Lower leg skin (tissue), 3 donors: Measurements from ENCODE around the gene LOXHD1.

Experiments used
- POLR2A ChIP-seq, 2 donors: fragments of 450-650 bp; IDR thresholded peaks; one replicate each; pipeline ENCODE4 v1.6.1; 2016 to 2017; ENCODE audit warnings: antibody characterized with exemption in 2 of 2, mild to moderate bottlenecking in 1 of 2, moderate library complexity in 1 of 2
- TF ChIP-seq, protein P1 (sequence below), 3 donors: fragments of 450-650 bp; IDR thresholded peaks; one replicate each; pipeline ENCODE4 v1.5.1; 2016; ENCODE audit warnings: antibody characterized with exemption in 3 of 3, mild to moderate bottlenecking in 3 of 3, moderate library complexity in 2 of 3

DNA sequence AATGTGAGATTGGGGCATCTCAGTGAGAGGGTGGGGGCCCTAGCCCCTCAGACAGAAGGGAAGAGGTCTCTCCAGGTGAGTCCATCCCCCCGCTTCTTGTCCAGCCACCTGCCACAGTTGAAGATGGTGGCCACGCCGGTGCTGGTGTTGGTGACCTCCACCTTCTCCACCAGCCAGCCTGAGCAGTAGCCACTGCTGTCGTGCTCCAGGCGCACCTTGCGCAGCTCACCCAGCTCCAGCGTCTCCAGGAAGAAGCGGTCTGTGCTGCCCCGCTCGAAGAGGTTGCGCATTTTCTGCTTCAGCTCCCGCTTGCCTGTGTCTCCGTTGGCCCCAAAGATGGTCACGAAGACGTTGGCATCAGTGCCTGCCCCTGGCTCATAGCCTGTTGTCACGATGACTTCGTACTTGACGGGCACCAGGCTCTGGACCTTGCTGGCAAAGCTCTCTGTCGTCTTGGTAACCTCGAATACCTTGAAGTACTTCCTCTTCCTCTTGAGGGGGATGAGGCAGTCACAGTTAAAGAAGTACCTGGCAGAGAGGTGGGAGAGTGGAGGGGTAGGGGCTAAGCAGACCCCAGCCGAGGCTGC, 179.5 kb downstream of the LOXHD1 start:
- TF ChIP-seq, protein P1, sequence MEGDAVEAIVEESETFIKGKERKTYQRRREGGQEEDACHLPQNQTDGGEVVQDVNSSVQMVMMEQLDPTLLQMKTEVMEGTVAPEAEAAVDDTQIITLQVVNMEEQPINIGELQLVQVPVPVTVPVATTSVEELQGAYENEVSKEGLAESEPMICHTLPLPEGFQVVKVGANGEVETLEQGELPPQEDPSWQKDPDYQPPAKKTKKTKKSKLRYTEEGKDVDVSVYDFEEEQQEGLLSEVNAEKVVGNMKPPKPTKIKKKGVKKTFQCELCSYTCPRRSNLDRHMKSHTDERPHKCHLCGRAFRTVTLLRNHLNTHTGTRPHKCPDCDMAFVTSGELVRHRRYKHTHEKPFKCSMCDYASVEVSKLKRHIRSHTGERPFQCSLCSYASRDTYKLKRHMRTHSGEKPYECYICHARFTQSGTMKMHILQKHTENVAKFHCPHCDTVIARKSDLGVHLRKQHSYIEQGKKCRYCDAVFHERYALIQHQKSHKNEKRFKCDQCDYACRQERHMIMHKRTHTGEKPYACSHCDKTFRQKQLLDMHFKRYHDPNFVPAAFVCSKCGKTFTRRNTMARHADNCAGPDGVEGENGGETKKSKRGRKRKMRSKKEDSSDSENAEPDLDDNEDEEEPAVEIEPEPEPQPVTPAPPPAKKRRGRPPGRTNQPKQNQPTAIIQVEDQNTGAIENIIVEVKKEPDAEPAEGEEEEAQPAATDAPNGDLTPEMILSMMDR (IDR thresholded peaks at IDR 0.05), result no peak
- no peak for TF ChIP-seq POLR2A (IDR thresholded peaks at IDR 0.05)
